Mucosa of descending colon (tissue), 3 donors: Measurements from ENCODE around the gene NUDCD3. TPM values are rescaled to one million over a fixed set of nuclear protein-coding genes. Genes with fewer than 3 reads are reported as not detected.

Source experiments
- ATAC-seq: fragments of 200-7000 bp; cut with Tn5 transposase; one replicate; pipeline ENCODE4 v1.9.1; 2020; ENCODE audit warnings: mild to moderate bottlenecking, moderate library complexity
- DNase-seq, 3 donors: peaks; one replicate each; pipeline ENCODE4 v3.0.0-alpha.2; 2020
- H3K36me3 ChIP-seq: fragments of 200-600 bp; one replicate; pipeline ENCODE4 v1.8.0; 2021; ENCODE audit warnings: low read depth, mild to moderate bottlenecking
- H3K4me1 ChIP-seq: fragments of 200-600 bp; one replicate; pipeline ENCODE4 v1.8.0; 2021; ENCODE audit warnings: low read depth, mild to moderate bottlenecking
- H3K4me3 ChIP-seq: fragments of 200-600 bp; one replicate; pipeline ENCODE4 v1.8.0; 2021; ENCODE audit warnings: mild to moderate bottlenecking
- H3K9me3 ChIP-seq: fragments of 200-600 bp; one replicate; pipeline ENCODE4 v1.8.0; 2021; ENCODE audit warnings: mild to moderate bottlenecking
- intact Hi-C, 2 donors: fragments of 100-400 bp; cut with DNase I in 1 of 2; cut with micrococcal nuclease in 1 of 2; formaldehyde crosslinking; loops; one replicate each; pipeline versions ENCODE4 v1.11.0 to v1.11.1; 2022; cut with DNase I, micrococcal nuclease
- long read RNA-seq, 2 donors: library from polyadenylated mRNA; unstranded; transcript quantifications; one replicate each; pipeline ENCODE4 v2.0.0, GENCODE V29; 2019 to 2021
- total RNA-seq, 3 donors: library from RNA; stranded (reverse); fragmentation: NEBNext Ultra II Directional in 2 of 3; extraction: Animal tissue kit (Norgen Biotek cat#: 25700) in 2 of 3; gene quantifications; one replicate each; pipeline versions ENCODE4 v1.2.1 to v1.2.4, GENCODE V29; 2021 to 2023
- TF ChIP-seq, protein P1 (sequence below): fragments of 200-600 bp; IDR thresholded peaks from one replicate; pipeline ENCODE4 v1.8.0; 2022; ENCODE audit warnings: antibody characterized with exemption, mild to moderate bottlenecking
- donor health status: DM: no; HTN: no; CAD: no; lungs with moderate emphysema.
- donor health status: DM: no; HTN: no; CAD: no.
- donor health status: DM: no; HTN: yes; CAD: no.

NUDCD3 gene
- 100 to 1,000 TPM in 1 of 3 donors, 10 to 100 TPM in 2; 66.3 to 108 (median 76.0) TPM for total RNA-seq
- long read RNA-seq, donor 1, full-length matches to known transcripts = 75 of 102 reads
- long read RNA-seq, donor 1, partial matches to known transcripts = 12 of 102 reads
- long read RNA-seq, donor 1, other reads (novel, unspliced or antisense) = 15 of 102 reads
- long read RNA-seq, donor 2, full-length matches to known transcripts = 5 of 13 reads
- long read RNA-seq, donor 2, partial matches to known transcripts = 3 of 13 reads
- long read RNA-seq, donor 2, other reads (novel, unspliced or antisense) = 5 of 13 reads

DNA sequence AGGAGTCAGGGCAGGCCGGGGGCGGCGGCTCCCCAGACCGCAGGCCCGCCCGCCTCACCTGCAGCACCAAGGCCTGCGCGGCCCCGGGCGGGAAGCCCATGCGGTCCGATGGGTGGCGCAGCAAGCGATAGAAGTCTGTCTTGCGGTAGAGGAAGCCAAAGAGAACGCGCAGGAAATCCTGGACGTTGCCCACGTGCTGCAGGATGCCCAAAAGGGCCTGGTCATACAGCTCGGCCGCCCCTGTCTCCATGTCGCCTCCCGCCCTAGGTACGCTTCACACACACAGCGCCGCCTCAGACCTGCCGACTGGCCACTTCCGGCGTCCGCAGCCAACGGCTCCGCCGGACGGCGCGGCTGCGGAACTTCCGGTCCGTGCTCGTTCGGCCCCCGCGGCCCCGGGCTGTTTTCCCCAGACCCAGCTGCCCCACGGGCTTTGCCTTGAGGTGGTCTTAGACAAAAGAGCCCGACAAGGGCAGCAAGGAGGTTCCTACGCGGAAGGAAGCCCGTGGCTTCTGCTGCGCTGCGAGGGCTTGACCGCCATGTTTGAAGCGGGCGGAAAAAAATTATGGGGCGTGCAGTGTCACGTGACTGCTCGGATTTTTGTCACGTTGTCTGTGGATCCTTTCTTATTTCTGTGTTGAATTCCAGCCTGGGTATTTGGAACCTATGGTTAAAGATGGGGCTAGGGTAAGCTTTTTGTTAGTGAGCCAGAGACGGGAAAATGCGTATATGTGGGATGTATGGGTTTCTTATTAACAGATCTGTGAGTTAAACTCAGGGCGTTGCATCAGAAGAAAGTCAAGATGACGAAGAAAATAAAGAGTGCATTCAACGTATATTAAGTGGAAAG, at the start of gene NUDCD3:
TSS of gene NUDCD3 (minus strand) at position 308 of the 850 bp plus-strand sequence. CDS start at position 250, 58 bp downstream.
- H3K36me3 ChIP-seq = no peaks in the 10 kb centered on the region
- ATAC-seq = peak; percentile 96
- H3K9me3 ChIP-seq = no peaks in the 10 kb centered on the region
- peak; percentile 86 to 91 (median 88) for DNase-seq
- intact Hi-C loops = no loop called here
- H3K4me1 ChIP-seq = peaks cover 31% of the 10 kb centered on the region
- peak within 1 kb of the TSS; percentile 93 for H3K4me3 ChIP-seq
- TF ChIP-seq, protein P1, sequence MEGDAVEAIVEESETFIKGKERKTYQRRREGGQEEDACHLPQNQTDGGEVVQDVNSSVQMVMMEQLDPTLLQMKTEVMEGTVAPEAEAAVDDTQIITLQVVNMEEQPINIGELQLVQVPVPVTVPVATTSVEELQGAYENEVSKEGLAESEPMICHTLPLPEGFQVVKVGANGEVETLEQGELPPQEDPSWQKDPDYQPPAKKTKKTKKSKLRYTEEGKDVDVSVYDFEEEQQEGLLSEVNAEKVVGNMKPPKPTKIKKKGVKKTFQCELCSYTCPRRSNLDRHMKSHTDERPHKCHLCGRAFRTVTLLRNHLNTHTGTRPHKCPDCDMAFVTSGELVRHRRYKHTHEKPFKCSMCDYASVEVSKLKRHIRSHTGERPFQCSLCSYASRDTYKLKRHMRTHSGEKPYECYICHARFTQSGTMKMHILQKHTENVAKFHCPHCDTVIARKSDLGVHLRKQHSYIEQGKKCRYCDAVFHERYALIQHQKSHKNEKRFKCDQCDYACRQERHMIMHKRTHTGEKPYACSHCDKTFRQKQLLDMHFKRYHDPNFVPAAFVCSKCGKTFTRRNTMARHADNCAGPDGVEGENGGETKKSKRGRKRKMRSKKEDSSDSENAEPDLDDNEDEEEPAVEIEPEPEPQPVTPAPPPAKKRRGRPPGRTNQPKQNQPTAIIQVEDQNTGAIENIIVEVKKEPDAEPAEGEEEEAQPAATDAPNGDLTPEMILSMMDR = no peak

DNA sequence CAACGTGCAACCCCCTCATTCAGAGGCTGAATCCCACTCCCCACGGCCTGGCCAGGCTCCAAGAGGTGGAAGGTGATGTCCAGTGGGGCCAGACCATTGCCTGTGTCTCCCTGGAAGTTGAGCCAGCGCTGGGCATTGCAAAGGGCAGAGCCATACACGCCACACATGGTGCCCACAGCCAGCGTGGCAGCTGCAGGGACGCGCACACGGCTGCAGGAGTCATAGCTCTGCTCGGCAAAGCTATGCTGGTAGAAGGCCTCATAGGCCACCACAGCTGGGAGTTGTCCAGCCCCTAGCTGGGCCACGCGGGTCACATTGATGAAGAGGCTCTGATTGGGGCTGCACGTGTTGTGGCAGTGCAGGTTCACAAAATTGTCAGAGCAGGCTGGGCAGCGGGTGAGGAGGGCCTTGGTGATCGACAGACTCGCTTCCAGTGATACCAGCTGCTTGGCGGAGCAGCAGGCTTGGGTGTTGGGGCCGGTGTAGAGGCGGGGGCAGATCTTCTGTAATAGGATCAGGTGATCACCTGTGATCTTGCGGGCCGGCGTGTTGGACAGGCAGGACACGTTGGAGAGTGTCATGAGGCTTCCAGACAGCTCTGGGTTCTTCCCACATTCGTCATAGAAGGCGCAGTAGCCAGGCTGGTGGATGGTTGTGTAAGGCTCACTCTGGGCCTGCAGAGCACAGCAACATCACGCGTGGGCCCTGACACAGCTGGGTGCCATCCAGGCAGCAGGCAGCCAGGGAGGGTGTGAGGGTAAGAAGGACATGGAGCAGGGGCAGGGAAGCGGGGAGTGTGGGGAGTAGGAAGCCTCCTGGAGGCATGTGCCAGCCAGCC, 49.4 kb upstream of the NUDCD3 start:
- Histone ChIP-seq H3K36me3 (no peaks in the 10 kb centered on the region), H3K4me1 (peaks cover 3% of the 10 kb centered on the region), H3K9me3 (no peaks in the 10 kb centered on the region), H3K4me3 (no peak overlapping the region)
- intact Hi-C loops = no loop called here
- DNase-seq (no peak), ATAC-seq (no peak)
- TF ChIP-seq, protein P1 = no peak

DNA sequence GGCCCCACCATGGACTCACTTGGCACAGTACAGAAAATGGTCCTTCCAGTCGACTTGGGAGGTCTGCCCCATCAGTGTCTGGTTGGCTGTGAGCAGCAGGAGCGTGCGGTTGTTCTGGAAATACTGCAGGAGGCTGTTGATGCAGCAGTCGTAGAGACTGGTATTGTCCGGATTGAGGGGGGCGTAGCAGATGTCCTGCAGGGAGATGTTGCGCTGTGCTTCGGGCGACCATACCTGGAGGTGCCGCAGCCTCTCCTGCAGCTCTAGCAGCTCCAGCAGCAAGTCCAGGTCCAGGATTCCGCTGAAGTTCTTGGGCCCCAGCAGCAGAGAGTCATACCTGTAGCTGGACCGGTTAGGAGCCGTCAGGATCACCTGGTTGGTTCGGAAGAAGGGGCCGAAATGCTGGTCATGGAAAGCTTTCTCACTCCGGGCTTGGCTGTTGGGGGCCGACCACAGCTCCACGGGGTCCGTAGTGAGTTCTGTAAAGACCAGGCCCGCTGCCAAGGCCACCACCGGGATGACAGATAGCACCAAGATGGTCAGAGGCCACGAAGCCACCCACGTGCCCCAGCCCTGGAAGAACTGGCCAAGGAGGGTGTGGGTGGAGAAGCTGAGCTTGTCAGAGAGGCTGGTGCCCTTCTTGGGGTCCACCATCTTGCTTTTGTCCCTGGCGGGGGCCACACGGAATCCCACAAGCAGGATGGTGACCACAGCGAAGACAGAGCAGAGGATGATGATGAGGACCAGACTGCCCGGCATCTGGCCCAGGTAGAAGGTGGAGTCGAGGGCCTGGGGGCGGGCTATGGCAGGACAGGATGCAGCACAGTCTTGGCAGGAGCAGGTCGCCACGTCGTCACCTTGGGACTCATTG, 48.6 kb upstream of the NUDCD3 start:
- H3K4me1 ChIP-seq = peaks cover 3% of the 10 kb centered on the region
- TF ChIP-seq, protein P1 = no peak
- no peak for ATAC-seq
- H3K36me3 ChIP-seq = no peaks in the 10 kb centered on the region
- no peak for DNase-seq
- H3K9me3 ChIP-seq = no peaks in the 10 kb centered on the region
- intact Hi-C loops = no loop called here
- H3K4me3 ChIP-seq = no peak overlapping the region

DNA sequence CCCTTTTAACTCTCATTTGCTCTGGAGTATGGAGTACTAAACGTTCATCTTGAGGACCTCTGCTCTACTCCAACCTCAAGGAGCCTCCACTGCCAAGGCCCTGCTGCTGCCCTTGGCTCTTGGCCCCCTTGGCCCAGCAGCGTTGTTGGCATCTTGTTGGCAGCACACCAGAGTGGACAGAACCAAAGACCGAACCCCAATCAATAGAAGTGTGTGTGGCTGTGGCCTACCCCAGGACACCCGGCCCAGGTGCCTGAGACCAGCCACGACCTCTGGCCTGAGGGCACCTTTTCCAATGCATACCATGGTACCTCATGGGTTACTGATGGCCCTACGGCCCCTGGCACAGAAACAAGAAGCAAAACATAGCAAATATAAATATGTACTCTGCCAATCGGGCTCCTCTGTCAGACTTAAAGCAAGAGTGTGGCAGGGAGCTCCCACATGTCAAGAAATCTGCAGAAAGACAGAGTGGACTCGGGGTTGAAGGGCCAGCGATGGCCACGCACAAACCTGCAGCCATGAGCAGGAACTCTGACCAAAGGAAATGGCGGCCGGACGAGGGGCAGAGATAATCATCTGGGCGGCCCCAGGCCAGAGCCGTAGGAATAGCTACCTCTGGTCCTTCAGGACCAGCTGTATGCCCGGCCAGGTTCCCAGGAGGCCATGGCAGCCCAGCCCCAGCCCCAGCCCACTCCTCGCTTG, 47.8 kb upstream of the NUDCD3 start:
- DNase-seq (no peak), ATAC-seq (no peak)
- Histone ChIP-seq H3K36me3 (no peaks in the 10 kb centered on the region), H3K9me3 (no peaks in the 10 kb centered on the region), H3K4me1 (peaks cover 3% of the 10 kb centered on the region), H3K4me3 (no peak overlapping the region)
- TF ChIP-seq, protein P1 = no peak
- intact Hi-C loops = no loop called here
